Superior temporal gyrus (tissue), 1 donor: ENCODE measurements around the gene LMO2.

Experiments
- DNase-seq: peaks from one replicate; pipeline ENCODE4 v3.0.0-alpha.2; 2016; ENCODE audit errors: extremely low spot score

The LMO2 gene

GRCh38 chr11:33913991-33914390 is 22.1 kb upstream of the LMO2 start:
- DNase-seq = no peak

GRCh38 chr11:33912405-33913361 is 20.8 kb upstream of the LMO2 start:
- DNase-seq = no peak

GRCh38 chr11:33910958-33911339 is 19.1 kb upstream of the LMO2 start:
- DNase-seq = no peak

GRCh38 chr11:33910296-33910957 is 18.6 kb upstream of the LMO2 start:
- no peak for DNase-seq

- DNase-seq = no peak
Observed at GRCh38 chr11:33909552-33909951, 17.7 kb upstream of the LMO2 start.

- DNase-seq = no peak
Observed at GRCh38 chr11:33909150-33909549, 17.3 kb upstream of the LMO2 start.

GRCh38 chr11:33907421-33907820 is 15.5 kb upstream of the LMO2 start:
- DNase-seq = no peak

GRCh38 chr11:33906484-33907186 is 14.8 kb upstream of the LMO2 start:
- no peak for DNase-seq

GRCh38 chr11:33904102-33904501 is 12.2 kb upstream of the LMO2 start:
- no peak for DNase-seq

- DNase-seq = no peak
Observed at GRCh38 chr11:33900159-33900840, 8.4 kb upstream of the LMO2 start.

- DNase-seq = peak; percentile 63
Observed at GRCh38 chr11:33899400-33900037, 7.6 kb upstream of the LMO2 start.

GRCh38 chr11:33898957-33899356 is 7.1 kb upstream of the LMO2 start:
- no peak for DNase-seq

GRCh38 chr11:33897761-33898375 is 6.0 kb upstream of the LMO2 start:
- DNase-seq = no peak

- no peak for DNase-seq
Observed at GRCh38 chr11:33896911-33897310, 5.0 kb upstream of the LMO2 start.

- no peak for DNase-seq
Observed at GRCh38 chr11:33895752-33896137, 3.9 kb upstream of the LMO2 start.

GRCh38 chr11:33894398-33894746 is 2.5 kb upstream of the LMO2 start:
- DNase-seq = no peak

GRCh38 chr11:33893711-33894397 is 2.0 kb upstream of the LMO2 start:
- DNase-seq = no peak

- DNase-seq = no peak
Observed at GRCh38 chr11:33892906-33893594, 1.2 kb upstream of the LMO2 start.

- no peak for DNase-seq
Observed at GRCh38 chr11:33889821-33890378, 2.0 kb downstream of the LMO2 start.

- DNase-seq = no peak
Observed at GRCh38 chr11:33889296-33889695, 2.6 kb downstream of the LMO2 start.
